A549 (cell line): ENCODE data around the gene TXNRD1.

Experiments
- CEBPB ChIP-seq, 2 experiments: fragments of >200 bp in 1 of 2; sonication (Bioruptor Twin) in 1 of 2; formaldehyde crosslinking in 1 of 2; IDR thresholded peaks; 2 replicates each; pipeline ENCODE4 v1.6.1; 2012 to 2016
- ESRRA ChIP-seq: fragments of 150-350 bp; IDR thresholded peaks from 2 replicates; pipeline ENCODE4 v1.6.1; 2014; ENCODE audit warnings: mild to moderate bottlenecking, low read length, borderline replicate concordance
- POLR2A ChIP-seq: IDR thresholded peaks from 2 replicates; pipeline ENCODE4 v1.6.1; 2012; ENCODE audit warnings: mild to moderate bottlenecking, low read length
- RCOR1 ChIP-seq: fragments of 150-350 bp; IDR thresholded peaks from 2 replicates; pipeline ENCODE4 v1.6.1; 2014; ENCODE audit warnings: antibody characterized with exemption, low read length, low read depth
- ZC3H11A ChIP-seq: fragments of 450-650 bp; IDR thresholded peaks from 2 replicates; pipeline ENCODE4 v1.6.1; 2014; ENCODE audit warnings: antibody characterized with exemption, mild to moderate bottlenecking
- TF ChIP-seq, protein P1 (sequence below): fragments of >200 bp; sonication (Bioruptor Twin); formaldehyde crosslinking; IDR thresholded peaks from 3 replicates; pipeline ENCODE4 v1.5.1; 2016
- TF ChIP-seq, protein P2 (sequence below): IDR thresholded peaks from 2 replicates; pipeline ENCODE4 v1.6.1; 2012; ENCODE audit warnings: low read depth, borderline replicate concordance

DNA sequence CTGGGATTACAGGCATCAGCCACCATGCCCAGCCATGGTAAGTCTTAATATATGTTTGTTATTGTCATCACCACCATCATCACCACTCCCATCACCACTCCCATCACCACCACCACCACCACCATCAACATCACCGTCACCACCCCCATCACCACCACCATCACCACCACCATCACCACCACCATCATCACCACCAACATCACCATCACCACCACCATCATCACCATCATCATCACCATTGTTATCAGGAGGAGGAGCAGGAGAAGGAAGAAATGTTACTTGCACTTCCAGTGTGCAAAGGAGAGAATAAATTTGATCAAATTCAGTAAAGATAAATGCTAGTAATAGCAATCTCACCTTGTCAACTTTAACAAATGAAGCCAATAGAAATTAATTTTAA, 169.9 kb downstream of the TXNRD1 start:
- TF ChIP-seq, protein P1, sequence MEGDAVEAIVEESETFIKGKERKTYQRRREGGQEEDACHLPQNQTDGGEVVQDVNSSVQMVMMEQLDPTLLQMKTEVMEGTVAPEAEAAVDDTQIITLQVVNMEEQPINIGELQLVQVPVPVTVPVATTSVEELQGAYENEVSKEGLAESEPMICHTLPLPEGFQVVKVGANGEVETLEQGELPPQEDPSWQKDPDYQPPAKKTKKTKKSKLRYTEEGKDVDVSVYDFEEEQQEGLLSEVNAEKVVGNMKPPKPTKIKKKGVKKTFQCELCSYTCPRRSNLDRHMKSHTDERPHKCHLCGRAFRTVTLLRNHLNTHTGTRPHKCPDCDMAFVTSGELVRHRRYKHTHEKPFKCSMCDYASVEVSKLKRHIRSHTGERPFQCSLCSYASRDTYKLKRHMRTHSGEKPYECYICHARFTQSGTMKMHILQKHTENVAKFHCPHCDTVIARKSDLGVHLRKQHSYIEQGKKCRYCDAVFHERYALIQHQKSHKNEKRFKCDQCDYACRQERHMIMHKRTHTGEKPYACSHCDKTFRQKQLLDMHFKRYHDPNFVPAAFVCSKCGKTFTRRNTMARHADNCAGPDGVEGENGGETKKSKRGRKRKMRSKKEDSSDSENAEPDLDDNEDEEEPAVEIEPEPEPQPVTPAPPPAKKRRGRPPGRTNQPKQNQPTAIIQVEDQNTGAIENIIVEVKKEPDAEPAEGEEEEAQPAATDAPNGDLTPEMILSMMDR, result no peak
- TF ChIP-seq CEBPB (IDR thresholded peaks at IDR 0.05) (no peak), ZC3H11A (no peak), POLR2A (no peak), ESRRA (no peak), RCOR1 (no peak)
- TF ChIP-seq, protein P2, sequence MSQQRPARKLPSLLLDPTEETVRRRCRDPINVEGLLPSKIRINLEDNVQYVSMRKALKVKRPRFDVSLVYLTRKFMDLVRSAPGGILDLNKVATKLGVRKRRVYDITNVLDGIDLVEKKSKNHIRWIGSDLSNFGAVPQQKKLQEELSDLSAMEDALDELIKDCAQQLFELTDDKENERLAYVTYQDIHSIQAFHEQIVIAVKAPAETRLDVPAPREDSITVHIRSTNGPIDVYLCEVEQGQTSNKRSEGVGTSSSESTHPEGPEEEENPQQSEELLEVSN, result no peak
